Caco-2 (cell line): ENCODE results near the gene FGF11. TPM values are rescaled to one million over a fixed set of nuclear protein-coding genes. Genes with fewer than 3 reads are reported as not detected.

Source experiments
- BruUV-seq: library from RNA; stranded (reverse); fragments of 400-500 nt; replicated peaks from 2 replicates; lab custom pipeline; 2021; lab: Mats Ljungman, UMichigan
- CTCF ChIA-PET: fragments of 300-600 bp; sonication (Branson Sonifier 250); formaldehyde crosslinking; loops from one replicate; lab custom pipeline; 2022; ENCODE audit warnings: antibody characterized with exemption; lab: Charles Lee
- POLR2A ChIA-PET: fragments of 300-600 bp; sonication (Branson Sonifier 250); formaldehyde crosslinking; loops from one replicate; lab custom pipeline; 2022; ENCODE audit warnings: antibody characterized with exemption; lab: Charles Lee
- DNase-seq, 2 experiments: peaks; one replicate each; pipeline versions ENCODE4 v3.0.0 to v3.0.0-alpha.2; 2020 to 2022
- H3K27me3 ChIP-seq: replicated peaks from 2 replicates; pipeline ENCODE4 v1.6.0; 2011; ENCODE audit warnings: low read length; ENCODE audit not compliant: control insufficient read depth, insufficient read depth
- H3K36me3 ChIP-seq: 2 replicates; pipeline ENCODE4 v1.5.1; 2011; ENCODE audit warnings: low read length; ENCODE audit not compliant: control insufficient read depth, insufficient read depth
- H3K4me1 ChIP-seq: fragments of 250-450 bp; sonication (Bioruptor Pico); 2 replicates; pipeline ENCODE4 v1.5.1; 2020; ENCODE audit warnings: mild to moderate bottlenecking
- H3K4me3 ChIP-seq: 2 replicates; pipeline ENCODE4 v1.5.1; 2011; ENCODE audit warnings: low read depth, mild to moderate bottlenecking, control low read depth, low read length
- H3K9me3 ChIP-seq: fragments of 250-450 bp; sonication (Bioruptor Pico); 2 replicates; pipeline ENCODE4 v1.5.1; 2020; ENCODE audit warnings: mild to moderate bottlenecking, moderate library complexity
- H3K27ac Mint-ChIP-seq: one replicate; pipeline ENCODE4 v1.8.0; 2022; ENCODE audit warnings: mixed read lengths; ENCODE audit not compliant: unreplicated experiment
- H3K27me3 Mint-ChIP-seq: one replicate; pipeline ENCODE4 v1.8.0; 2022; ENCODE audit warnings: mixed read lengths; ENCODE audit not compliant: insufficient read depth, unreplicated experiment
- H3K36me3 Mint-ChIP-seq: one replicate; pipeline ENCODE4 v1.8.0; 2022; ENCODE audit warnings: mild to moderate bottlenecking, mixed read lengths; ENCODE audit not compliant: insufficient read depth, unreplicated experiment
- H3K4me1 Mint-ChIP-seq: one replicate; pipeline ENCODE4 v1.8.0; 2022; ENCODE audit warnings: low read depth, mixed read lengths; ENCODE audit not compliant: unreplicated experiment
- H3K4me3 Mint-ChIP-seq: one replicate; pipeline ENCODE4 v1.8.0; 2022; ENCODE audit warnings: mild to moderate bottlenecking, moderate library complexity, mixed read lengths; ENCODE audit not compliant: unreplicated experiment
- H3K9me3 Mint-ChIP-seq: one replicate; pipeline ENCODE4 v1.8.0; 2022; ENCODE audit warnings: mixed read lengths; ENCODE audit not compliant: unreplicated experiment
- intact Hi-C: fragments of 100-400 bp; cut with micrococcal nuclease; formaldehyde crosslinking; loops from one replicate; pipeline ENCODE4 v1.10.0; 2022; ENCODE audit not compliant: unreplicated experiment
- total RNA-seq: library from RNA; stranded (reverse); gene quantifications from 2 replicates; pipeline ENCODE4 v1.2.3, GENCODE V29; 2022
- TF ChIP-seq, protein P1 (sequence below), 2 experiments: fragments of 200-600 bp in 1 of 2; IDR thresholded peaks; 1 replicate in 1 of 2; 2 replicates in 1 of 2; pipeline versions ENCODE4 v1.5.1 to v1.8.0; 2011 to 2022; ENCODE audit warnings: antibody characterized with exemption in 1 of 2, control low read depth in 1 of 2, inconsistent platforms in 1 of 2, low read depth in 1 of 2, low read length in 1 of 2, mild to moderate bottlenecking in 1 of 2, moderate library complexity in 1 of 2; ENCODE audit not compliant: insufficient read depth in 1 of 2, severe bottlenecking in 1 of 2, unreplicated experiment in 1 of 2

FGF11 gene
- total RNA-seq, 1 experiment from 2014 or later: 0.91 TPM

DNA sequence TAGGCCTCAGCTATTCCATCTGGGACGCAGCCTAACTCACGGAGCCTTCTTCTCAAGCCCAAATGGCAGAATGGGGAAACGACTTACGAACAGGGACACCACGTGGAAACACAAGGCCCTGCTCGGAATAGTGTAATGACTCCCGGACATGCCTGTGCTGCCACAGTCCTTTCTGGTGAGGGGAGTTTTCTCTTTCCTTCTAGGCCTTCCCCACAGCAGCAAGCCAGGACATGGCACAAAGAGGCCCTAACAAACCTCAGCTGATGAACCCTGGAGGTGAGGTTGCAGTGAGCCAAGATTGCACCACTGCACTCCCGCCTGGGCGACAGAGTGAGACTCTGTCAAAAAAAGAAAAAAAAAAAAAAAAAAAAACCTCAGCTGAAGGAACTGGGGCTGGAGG lies 24.8 kb downstream of the FGF11 start:
- DNase-seq: no peak
- H3K9me3 ChIP-seq: no peaks in the 10 kb centered on the region
- Mint-ChIP-seq H3K36me3 (peaks cover 33% of the 10 kb centered on the region), H3K9me3 (no peaks in the 10 kb centered on the region), H3K4me1 (peaks cover 5% of the 10 kb centered on the region), H3K27ac (no peak overlapping the region), H3K27me3 (no peaks in the 10 kb centered on the region), H3K4me3 (no peak overlapping the region)
- H3K4me1 ChIP-seq: no peaks in the 10 kb centered on the region
- no peaks in the 10 kb centered on the region for H3K27me3 ChIP-seq
- intact Hi-C loops: no loop called here
- ChIA-PET POLR2A (interaction anchor here (0.7 kb wide), 1 partner anchor 27 kb away, joined by 3 read pairs; no protein-coding TSS in a partner anchor), CTCF (interaction anchor here (0.6 kb wide), 1 partner anchor 24 kb away, joined by 3 read pairs; no protein-coding TSS in a partner anchor)
- no TSS peak for BruUV-seq
- H3K36me3 ChIP-seq: no peaks in the 10 kb centered on the region
- TF ChIP-seq, protein P1, sequence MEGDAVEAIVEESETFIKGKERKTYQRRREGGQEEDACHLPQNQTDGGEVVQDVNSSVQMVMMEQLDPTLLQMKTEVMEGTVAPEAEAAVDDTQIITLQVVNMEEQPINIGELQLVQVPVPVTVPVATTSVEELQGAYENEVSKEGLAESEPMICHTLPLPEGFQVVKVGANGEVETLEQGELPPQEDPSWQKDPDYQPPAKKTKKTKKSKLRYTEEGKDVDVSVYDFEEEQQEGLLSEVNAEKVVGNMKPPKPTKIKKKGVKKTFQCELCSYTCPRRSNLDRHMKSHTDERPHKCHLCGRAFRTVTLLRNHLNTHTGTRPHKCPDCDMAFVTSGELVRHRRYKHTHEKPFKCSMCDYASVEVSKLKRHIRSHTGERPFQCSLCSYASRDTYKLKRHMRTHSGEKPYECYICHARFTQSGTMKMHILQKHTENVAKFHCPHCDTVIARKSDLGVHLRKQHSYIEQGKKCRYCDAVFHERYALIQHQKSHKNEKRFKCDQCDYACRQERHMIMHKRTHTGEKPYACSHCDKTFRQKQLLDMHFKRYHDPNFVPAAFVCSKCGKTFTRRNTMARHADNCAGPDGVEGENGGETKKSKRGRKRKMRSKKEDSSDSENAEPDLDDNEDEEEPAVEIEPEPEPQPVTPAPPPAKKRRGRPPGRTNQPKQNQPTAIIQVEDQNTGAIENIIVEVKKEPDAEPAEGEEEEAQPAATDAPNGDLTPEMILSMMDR (IDR thresholded peaks at IDR 0.05; ENCODE audit: insufficient read depth in 1 of 2, low read depth in 1 of 2, low read length in 1 of 2, severe bottlenecking in 1 of 2, unreplicated experiment in 1 of 2): no peak
- no peak overlapping the region for H3K4me3 ChIP-seq

DNA sequence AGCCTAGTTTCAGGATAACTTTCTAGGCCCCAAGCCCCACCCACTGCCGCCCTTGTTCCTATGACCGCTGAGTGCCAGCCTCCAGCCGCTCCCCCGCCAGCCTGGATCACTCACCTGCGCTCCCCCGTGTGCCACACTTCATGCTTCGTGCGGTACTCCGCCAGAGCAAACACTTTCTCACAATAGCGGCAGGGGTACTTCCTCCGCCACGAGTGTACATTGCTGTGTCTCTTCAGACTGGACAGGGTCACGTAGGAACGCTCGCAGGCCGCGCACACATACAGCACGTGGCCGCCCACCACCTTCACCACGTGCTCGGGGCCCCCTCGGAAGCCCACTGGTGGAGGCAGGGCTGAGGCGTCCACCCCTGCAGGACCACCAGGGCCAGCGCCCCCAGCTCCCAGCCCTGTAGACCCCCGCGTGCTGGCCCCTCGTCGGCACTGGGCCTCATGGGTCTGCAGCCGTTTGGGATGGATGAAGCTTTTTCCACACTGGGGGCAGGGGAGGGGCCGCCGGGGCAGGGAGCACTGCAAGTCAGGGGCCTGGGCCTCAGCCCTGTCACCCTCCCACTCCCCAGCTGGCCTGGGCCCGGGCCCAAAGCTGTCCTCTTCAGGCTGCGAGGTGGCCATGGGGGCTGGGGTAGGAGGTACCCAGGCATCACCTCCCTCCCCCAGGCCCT lies 26.4 kb downstream of the FGF11 start:
- Histone ChIP-seq H3K27me3 (no peaks in the 10 kb centered on the region), H3K4me3 (no peak overlapping the region), H3K9me3 (no peaks in the 10 kb centered on the region), H3K36me3 (no peaks in the 10 kb centered on the region), H3K4me1 (no peaks in the 10 kb centered on the region)
- H3K36me3 Mint-ChIP-seq: peaks cover 33% of the 10 kb centered on the region
- ChIA-PET POLR2A (interaction anchor here (0.6 kb wide), 1 partner anchor 121 kb away, joined by 6 read pairs; no protein-coding TSS in a partner anchor), CTCF (no interaction called here)
- intact Hi-C loops: no loop called here
- TF ChIP-seq, protein P1 (IDR thresholded peaks at IDR 0.05; ENCODE audit: insufficient read depth in 1 of 2, low read depth in 1 of 2, low read length in 1 of 2, severe bottlenecking in 1 of 2, unreplicated experiment in 1 of 2): no peak
- no TSS peak for BruUV-seq
- H3K4me3 Mint-ChIP-seq: no peak overlapping the region
- H3K27me3 Mint-ChIP-seq: no peaks in the 10 kb centered on the region
- H3K9me3 Mint-ChIP-seq: no peaks in the 10 kb centered on the region
- H3K27ac Mint-ChIP-seq: no peak overlapping the region
- H3K4me1 Mint-ChIP-seq: peaks cover 5% of the 10 kb centered on the region
- no peak for DNase-seq

- ChIA-PET POLR2A (no interaction called here), CTCF (no interaction called here)
- H3K9me3 ChIP-seq: no peaks in the 10 kb centered on the region
- H3K4me3 Mint-ChIP-seq: no peak overlapping the region
- no peaks in the 10 kb centered on the region for H3K9me3 Mint-ChIP-seq
- no peak overlapping the region for H3K4me3 ChIP-seq
- H3K4me1 Mint-ChIP-seq: peaks cover 2% of the 10 kb centered on the region
- no peaks in the 10 kb centered on the region for H3K4me1 ChIP-seq
- BruUV-seq: no TSS peak
- TF ChIP-seq, protein P1 (IDR thresholded peaks at IDR 0.05; ENCODE audit: insufficient read depth in 1 of 2, low read depth in 1 of 2, low read length in 1 of 2, severe bottlenecking in 1 of 2, unreplicated experiment in 1 of 2): no peak
- H3K36me3 ChIP-seq: no peaks in the 10 kb centered on the region
- no peaks in the 10 kb centered on the region for H3K27me3 ChIP-seq
- H3K36me3 Mint-ChIP-seq: peaks cover 33% of the 10 kb centered on the region
- no peak overlapping the region for H3K27ac Mint-ChIP-seq
- no peak for DNase-seq
- intact Hi-C loops: no loop called here
- H3K27me3 Mint-ChIP-seq: no peaks in the 10 kb centered on the region
Measured at GRCh38 chr17:7466318-7466638, 27.0 kb downstream of the FGF11 start.
